PC-3 (cell line): Measurements from ENCODE around the gene SRPX. TPM values are rescaled to one million over a fixed set of nuclear protein-coding genes. Genes with fewer than 3 reads are reported as not detected.

Experiments used
- ATAC-seq: fragments of 200-7000 bp; cut with Tn5 transposase; 2 replicates; pipeline ENCODE4 v1.9.1; 2020; ENCODE audit warnings: mild to moderate bottlenecking, moderate library complexity
- BruUV-seq: library from RNA; stranded (reverse); fragments of 400-500 nt; replicated peaks from 2 replicates; lab custom pipeline; 2021; lab: Mats Ljungman, UMichigan
- CTCF ChIA-PET: fragments of 300-600 bp; sonication (Branson Sonifier 250); formaldehyde crosslinking; loops from one replicate; lab custom pipeline; 2022; ENCODE audit warnings: antibody characterized with exemption; lab: Charles Lee
- POLR2A ChIA-PET: fragments of 300-600 bp; sonication (Branson Sonifier 250); formaldehyde crosslinking; loops from one replicate; lab custom pipeline; 2022; ENCODE audit warnings: antibody characterized with exemption; ENCODE audit not compliant: unreplicated experiment; lab: Charles Lee
- DNase-seq: peaks from one replicate; pipeline ENCODE4 v3.0.0-alpha.2; 2015
- H2AFZ ChIP-seq: fragments of 300-600 bp; sonication (generic); 2 replicates; pipeline ENCODE4 v1.6.0; 2016; ENCODE audit warnings: antibody characterized with exemption, low read length
- H3F3A ChIP-seq: fragments of 300-600 bp; sonication (generic); one replicate; pipeline ENCODE4 v1.6.0; 2017; ENCODE audit warnings: antibody characterized with exemption, low read length, control low read depth, mild to moderate bottlenecking; ENCODE audit not compliant: unreplicated experiment
- H3K27ac ChIP-seq: fragments of 300-600 bp; sonication (generic); 2 replicates; pipeline ENCODE4 v1.5.1; 2016; ENCODE audit warnings: mild to moderate bottlenecking, low read length
- H3K27me3 ChIP-seq: fragments of 300-600 bp; sonication (generic); 2 replicates; pipeline ENCODE4 v1.6.1; 2016; ENCODE audit warnings: low read length, mixed read lengths
- H3K36me3 ChIP-seq: fragments of 300-600 bp; sonication (generic); 2 replicates; pipeline ENCODE4 v1.6.1; 2016; ENCODE audit warnings: low read depth, mixed run types, low read length, mixed read lengths
- H3K4me1 ChIP-seq: fragments of 300-600 bp; sonication (generic); 2 replicates; pipeline ENCODE4 v1.5.1; 2016; ENCODE audit warnings: low read length; ENCODE audit not compliant: insufficient read depth
- H3K4me2 ChIP-seq: fragments of 300-600 bp; sonication (generic); 2 replicates; pipeline ENCODE4 v1.6.0; 2016; ENCODE audit warnings: low read length
- H3K4me3 ChIP-seq: fragments of 300-600 bp; sonication (generic); 2 replicates; pipeline ENCODE4 v1.5.1; 2016; ENCODE audit warnings: mild to moderate bottlenecking, low read length, mixed read lengths
- H3K79me2 ChIP-seq: fragments of 300-600 bp; sonication (generic); 2 replicates; pipeline ENCODE4 v1.6.1; 2017; ENCODE audit warnings: low read length, mixed read lengths
- H3K9ac ChIP-seq: fragments of 300-600 bp; sonication (generic); 2 replicates; pipeline ENCODE4 v1.6.0; 2016; ENCODE audit warnings: mild to moderate bottlenecking, low read length
- H3K9me2 ChIP-seq: fragments of 300-600 bp; sonication (generic); replicated peaks from 2 replicates; pipeline ENCODE4 v1.6.1; 2016; ENCODE audit warnings: mixed run types, low read length, mixed read lengths
- H3K9me3 ChIP-seq: fragments of 300-600 bp; sonication (generic); 2 replicates; pipeline ENCODE4 v1.6.1; 2016; ENCODE audit warnings: low read length, mixed read lengths
- H4K20me1 ChIP-seq: fragments of 300-600 bp; sonication (generic); 2 replicates; pipeline ENCODE4 v1.6.1; 2016; ENCODE audit warnings: low read length, mixed read lengths
- CTCF ChIP-seq: fragments of 300-600 bp; sonication (generic); conservative IDR thresholded peaks from 2 replicates; pipeline ENCODE4 v1.5.1; 2017; ENCODE audit warnings: antibody characterized with exemption, low read depth, mild to moderate bottlenecking, low read length
- EZH2 ChIP-seq: fragments of 300-600 bp; sonication (generic); IDR thresholded peaks from one replicate; pipeline ENCODE4 v1.6.1; 2017; ENCODE audit warnings: antibody characterized with exemption, mild to moderate bottlenecking, low read length; ENCODE audit not compliant: unreplicated experiment
- EZH2phosphoT487 ChIP-seq: fragments of 300-600 bp; sonication (generic); IDR thresholded peaks from 2 replicates; pipeline ENCODE4 v1.6.1; 2018; ENCODE audit warnings: mild to moderate bottlenecking, antibody characterized with exemption, low read length, borderline replicate concordance
- intact Hi-C: fragments of 100-400 bp; cut with micrococcal nuclease; formaldehyde crosslinking; loops from 2 replicates; pipeline ENCODE4 v1.9.0; 2023
- total RNA-seq: library from RNA; depleted of rRNA; stranded (reverse); fragments of >200 nt; gene quantifications from 2 replicates; pipeline ENCODE4 v1.2.3, GENCODE V29; 2014

The SRPX gene
- total RNA-seq, 1 experiment from 2014 or later, result 5.0 TPM

DNA sequence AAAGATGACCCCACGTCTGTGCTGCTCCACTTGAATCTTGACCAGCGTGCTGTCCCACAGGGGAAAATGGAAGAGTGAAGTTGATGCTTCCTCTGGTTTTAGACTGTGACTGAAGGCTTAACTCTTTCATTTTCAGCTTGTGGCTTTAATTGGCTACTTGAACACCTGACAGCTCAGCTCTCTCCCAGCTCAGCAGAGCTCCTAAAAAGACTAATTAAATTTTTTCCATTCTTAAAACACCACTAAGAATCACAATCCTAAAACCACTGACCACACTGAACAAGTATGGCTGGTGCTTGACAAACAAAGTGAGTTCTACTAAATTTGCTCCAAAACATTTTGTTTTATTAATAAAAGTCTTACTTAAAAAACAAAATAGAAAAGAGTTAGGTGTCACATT lies 71.7 kb downstream of the SRPX start:
- ChIA-PET CTCF (no interaction called here), POLR2A (no interaction called here)
- DNase-seq (no peak), ATAC-seq (no peak)
- no peaks in the 10 kb centered on the region for H3K9me3 ChIP-seq
- no peak overlapping the region for H3K27ac ChIP-seq
- no peaks in the 10 kb centered on the region for H3K79me2 ChIP-seq
- H3F3A ChIP-seq, result no peaks in the 10 kb centered on the region
- BruUV-seq, result no TSS peak
- TF ChIP-seq EZH2 (no peak), EZH2phosphoT487 (no peak), CTCF (no peak)
- no peaks in the 10 kb centered on the region for H4K20me1 ChIP-seq
- no peak overlapping the region for H3K4me3 ChIP-seq
- no peaks in the 10 kb centered on the region for H3K27me3 ChIP-seq
- intact Hi-C loops, result no loop called here
- H3K4me1 ChIP-seq, result no peaks in the 10 kb centered on the region
- H3K4me2 ChIP-seq, result no peak overlapping the region
- no peak overlapping the region for H3K9ac ChIP-seq
- H3K9me2 ChIP-seq, result no peaks in the 10 kb centered on the region; the same call in 1 of the 2 replicates
- no peaks in the 10 kb centered on the region for H3K36me3 ChIP-seq
- H2AFZ ChIP-seq, result no peak overlapping the region

DNA sequence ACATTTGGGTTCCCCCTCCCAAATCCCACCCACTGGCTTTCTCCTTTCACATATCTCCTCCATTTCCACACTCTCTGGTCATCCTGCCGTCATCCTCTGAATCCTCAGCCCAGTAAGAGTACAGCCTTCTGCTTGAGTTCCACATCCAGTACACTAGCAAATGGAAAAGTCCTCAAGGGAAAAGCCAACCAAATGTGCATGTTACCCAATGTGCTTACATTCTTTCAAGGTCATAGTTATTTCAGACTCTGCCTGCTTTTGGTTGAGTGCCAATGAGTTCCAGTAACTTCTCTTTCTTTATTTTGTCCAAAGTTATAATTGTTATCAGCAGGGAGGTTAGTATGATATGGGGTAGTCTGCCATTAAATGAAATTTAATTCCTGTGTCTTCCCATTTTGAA lies 78.1 kb downstream of the SRPX start:
- Histone ChIP-seq H3F3A (no peaks in the 10 kb centered on the region), H3K9me2 (no peaks in the 10 kb centered on the region; the same call in 1 of the 2 replicates), H3K27ac (no peak overlapping the region), H3K9ac (no peak overlapping the region), H3K9me3 (no peaks in the 10 kb centered on the region), H3K4me1 (no peaks in the 10 kb centered on the region), H3K4me3 (no peak overlapping the region), H4K20me1 (no peaks in the 10 kb centered on the region), H3K36me3 (no peaks in the 10 kb centered on the region), H3K27me3 (no peaks in the 10 kb centered on the region), H3K4me2 (no peak overlapping the region), H2AFZ (no peak overlapping the region), H3K79me2 (no peaks in the 10 kb centered on the region)
- POLR2A ChIA-PET, result no interaction called here
- DNase-seq, result no peak
- CTCF ChIA-PET, result no interaction called here
- no peak for TF ChIP-seq CTCF
- no peak for TF ChIP-seq EZH2
- no peak for TF ChIP-seq EZH2phosphoT487
- no peak for ATAC-seq
- no TSS peak for BruUV-seq
- intact Hi-C loops, result no loop called here

DNA sequence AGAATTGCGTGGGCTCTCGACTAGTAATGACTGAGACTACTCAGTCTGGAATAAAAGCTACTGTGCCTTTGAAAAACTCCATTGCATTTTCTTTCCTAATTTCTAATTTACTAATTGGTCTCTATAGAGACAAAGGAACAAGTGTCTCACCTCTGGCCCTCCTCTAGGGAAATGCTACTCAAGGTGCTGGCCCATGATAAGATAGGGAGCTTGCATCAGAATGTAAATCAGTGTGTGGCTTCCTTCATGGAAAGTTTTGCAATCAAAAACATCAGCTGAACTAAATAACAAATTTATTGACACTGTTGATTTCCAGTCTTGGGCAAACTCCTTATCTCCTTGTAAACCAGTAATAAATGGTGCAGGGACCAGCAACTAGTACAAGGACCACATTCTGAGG lies 81.8 kb downstream of the SRPX start:
- H3K4me2 ChIP-seq, result no peak overlapping the region
- H4K20me1 ChIP-seq, result no peaks in the 10 kb centered on the region
- H3K79me2 ChIP-seq, result no peaks in the 10 kb centered on the region
- no peak overlapping the region for H2AFZ ChIP-seq
- no peaks in the 10 kb centered on the region for H3F3A ChIP-seq
- no peaks in the 10 kb centered on the region for H3K9me3 ChIP-seq
- intact Hi-C loops, result no loop called here
- ChIA-PET CTCF (no interaction called here), POLR2A (no interaction called here)
- H3K9ac ChIP-seq, result no peak overlapping the region
- H3K9me2 ChIP-seq, result no peaks in the 10 kb centered on the region
- BruUV-seq, result no TSS peak
- no peak overlapping the region for H3K27ac ChIP-seq
- no peak for ATAC-seq
- DNase-seq, result no peak
- H3K4me1 ChIP-seq, result no peaks in the 10 kb centered on the region
- H3K36me3 ChIP-seq, result no peaks in the 10 kb centered on the region
- no peak for TF ChIP-seq CTCF
- no peak for TF ChIP-seq EZH2
- no peak for TF ChIP-seq EZH2phosphoT487
- H3K27me3 ChIP-seq, result no peaks in the 10 kb centered on the region
- no peak overlapping the region for H3K4me3 ChIP-seq
